Hepatocyte (in vitro differentiated cells): ENCODE measurements around the gene SCUBE2. TPM values are rescaled to one million over a fixed set of nuclear protein-coding genes. Genes with fewer than 3 reads are reported as not detected.

Experiments used
- DNase-seq: peaks from one replicate; pipeline ENCODE4 v3.0.0-alpha.2; 2016; ENCODE audit warnings: low spot score
- H2AFZ ChIP-seq: fragments of 200-600 bp; sonication (generic); 2 replicates; pipeline ENCODE4 v1.6.0; 2016; ENCODE audit warnings: antibody characterized with exemption, mild to moderate bottlenecking
- H3K27ac ChIP-seq: fragments of 200-600 bp; sonication (generic); 2 replicates; pipeline ENCODE4 v1.5.1; 2016; ENCODE audit warnings: mild to moderate bottlenecking
- H3K27me3 ChIP-seq: fragments of 200-600 bp; sonication (generic); 2 replicates; pipeline ENCODE4 v1.6.1; 2016
- H3K36me3 ChIP-seq: fragments of 200-600 bp; sonication (generic); replicated peaks from 2 replicates; pipeline ENCODE4 v1.5.1; 2016; ENCODE audit warnings: low read depth; ENCODE audit not compliant: insufficient read depth
- H3K4me1 ChIP-seq: fragments of 200-600 bp; sonication (generic); 2 replicates; pipeline ENCODE4 v1.5.1; 2016; ENCODE audit warnings: mild to moderate bottlenecking, moderate library complexity; ENCODE audit not compliant: insufficient read depth
- H3K4me2 ChIP-seq: fragments of 200-600 bp; sonication (generic); 2 replicates; pipeline ENCODE4 v1.6.0; 2016
- H3K4me3 ChIP-seq: fragments of 200-600 bp; sonication (generic); 2 replicates; pipeline ENCODE4 v1.5.1; 2016; ENCODE audit warnings: mild to moderate bottlenecking
- H3K79me2 ChIP-seq: fragments of 200-600 bp; sonication (generic); 2 replicates; pipeline ENCODE4 v1.6.0; 2017; ENCODE audit warnings: mild to moderate bottlenecking
- H3K9me2 ChIP-seq: fragments of 200-600 bp; sonication (generic); replicated peaks from 2 replicates; pipeline ENCODE4 v1.6.0; 2017; ENCODE audit warnings: mild to moderate bottlenecking; ENCODE audit not compliant: insufficient read depth
- H3K9me3 ChIP-seq: fragments of 200-600 bp; sonication (generic); 2 replicates; pipeline ENCODE4 v1.5.1; 2016; ENCODE audit warnings: low read depth, mild to moderate bottlenecking
- H4K20me1 ChIP-seq: fragments of 200-600 bp; sonication (generic); 2 replicates; pipeline ENCODE4 v1.6.0; 2016; ENCODE audit warnings: mild to moderate bottlenecking; ENCODE audit not compliant: insufficient read depth, poor library complexity, severe bottlenecking
- CTCF ChIP-seq: fragments of 200-600 bp; sonication (generic); IDR thresholded peaks from 2 replicates; pipeline ENCODE4 v1.5.1; 2016; ENCODE audit warnings: antibody characterized with exemption, mild to moderate bottlenecking; ENCODE audit not compliant: poor library complexity
- EZH2 ChIP-seq: fragments of 200-600 bp; sonication (generic); IDR thresholded peaks from 2 replicates; pipeline ENCODE4 v1.6.1; 2016; ENCODE audit warnings: antibody characterized with exemption, mild to moderate bottlenecking, borderline replicate concordance
- EZH2phosphoT487 ChIP-seq: fragments of 200-600 bp; sonication (generic); IDR thresholded peaks from one replicate; pipeline ENCODE4 v1.6.1; 2018; ENCODE audit warnings: antibody characterized with exemption, mild to moderate bottlenecking, low read depth, moderate library complexity; ENCODE audit not compliant: unreplicated experiment, severe bottlenecking
- WGBS: methylation state at CpG from one replicate; pipeline ENCODE4 v1.1.6; 2016; ENCODE audit warnings: low lambda C conversion rate; ENCODE audit errors: missing lambda C conversion rate; 5-methylcytosine and 5-hydroxymethylcytosine counted together
- polyA plus RNA-seq: library from polyadenylated mRNA; unstranded; fragments of >200 nt; fragmentation: Nextera tagmentation; extraction: Ambion mirVana; gene quantifications from 2 replicates; pipeline ENCODE4 v1.2.1, GENCODE V29; 2016
- total RNA-seq: library from RNA; depleted of rRNA; stranded (reverse); fragments of >200 nt; gene quantifications from 2 replicates; pipeline ENCODE4 v1.2.3, GENCODE V29; 2014

The SCUBE2 gene
- total and polyA plus RNA-seq, 2 experiments from 2014 or later: 8.6 to 8.9 TPM

- 87% methylated on average over 9 of the region's 9 CpGs for WGBS
- H3K27ac ChIP-seq: no peak overlapping the region
- H3K4me2 ChIP-seq: no peak overlapping the region
- no peaks in the 10 kb centered on the region for H3K36me3 ChIP-seq
- H2AFZ ChIP-seq: no peak overlapping the region
- no peaks in the 10 kb centered on the region for H3K27me3 ChIP-seq
- H3K9me3 ChIP-seq: no peaks in the 10 kb centered on the region
- H4K20me1 ChIP-seq: no peaks in the 10 kb centered on the region
- H3K9me2 ChIP-seq: no peaks in the 10 kb centered on the region
- DNase-seq: no peak
- no peaks in the 10 kb centered on the region for H3K4me1 ChIP-seq
- no peaks in the 10 kb centered on the region for H3K79me2 ChIP-seq
- no peak overlapping the region for H3K4me3 ChIP-seq
- TF ChIP-seq EZH2phosphoT487 (no peak), CTCF (no peak), EZH2 (no peak)
Measured at GRCh38 chr11:9022961-9023680, 68.3 kb downstream of the SCUBE2 start.

- no peak for TF ChIP-seq EZH2phosphoT487
- TF ChIP-seq EZH2: no peak
- TF ChIP-seq CTCF: no peak
- Histone ChIP-seq H4K20me1 (no peaks in the 10 kb centered on the region), H3K27me3 (no peaks in the 10 kb centered on the region), H3K79me2 (no peaks in the 10 kb centered on the region), H2AFZ (no peak overlapping the region), H3K9me3 (no peaks in the 10 kb centered on the region), H3K4me2 (no peak overlapping the region), H3K4me1 (no peaks in the 10 kb centered on the region), H3K36me3 (no peaks in the 10 kb centered on the region), H3K9me2 (no peaks in the 10 kb centered on the region), H3K4me3 (no peak overlapping the region), H3K27ac (no peak overlapping the region)
- 80% methylated on average over 8 of the region's 8 CpGs for WGBS
- DNase-seq: no peak
Measured at GRCh38 chr11:9020916-9021315, 70.5 kb downstream of the SCUBE2 start.

GRCh38 chr11:9019861-9020260, 71.5 kb downstream of the SCUBE2 start:
- whole genome bisulfite sequencing: 92% methylated on average over 6 of the region's 6 CpGs
- H3K27me3 ChIP-seq: no peaks in the 10 kb centered on the region
- H3K4me1 ChIP-seq: no peaks in the 10 kb centered on the region
- no peak for DNase-seq
- no peak overlapping the region for H3K4me2 ChIP-seq
- H2AFZ ChIP-seq: no peak overlapping the region
- no peak overlapping the region for H3K4me3 ChIP-seq
- H3K9me3 ChIP-seq: no peaks in the 10 kb centered on the region
- TF ChIP-seq EZH2phosphoT487: no peak
- no peak for TF ChIP-seq EZH2
- no peak for TF ChIP-seq CTCF
- H4K20me1 ChIP-seq: no peaks in the 10 kb centered on the region
- no peaks in the 10 kb centered on the region for H3K36me3 ChIP-seq
- no peak overlapping the region for H3K27ac ChIP-seq
- no peaks in the 10 kb centered on the region for H3K79me2 ChIP-seq
- H3K9me2 ChIP-seq: no peaks in the 10 kb centered on the region
